ENCODE results near the gene KDM4C. TPM values are rescaled to one million over a fixed set of nuclear protein-coding genes. Genes with fewer than 3 reads are reported as not detected.

The KDM4C gene
- total RNA-seq, 4 donors from 2014 or later: 25.2 to 41.1 (median 26.4) TPM

- Histone ChIP-seq H3K4me3 (no peak overlapping the region), H3K27me3 (no peaks in the 10 kb centered on the region), H3K27ac (replicated peaks in 1 of 4) (no peak overlapping the region), H3K9me3 (no peaks in the 10 kb centered on the region), H3K4me1 (peaks cover 0 to 4% (median 2%) of the 10 kb centered on the region in 4 donors), H3K36me3 (peaks cover 0 to 8% (median 5%) of the 10 kb centered on the region in 4 donors)
- WGBS: 67% methylated on average over 3 of the region's 3 CpGs
- TF ChIP-seq POLR2AphosphoS5 (IDR thresholded peaks at IDR 0.05) (no peak), POLR2A (IDR thresholded peaks at IDR 0.05; ENCODE audit: low read depth) (no peak), CTCF (IDR thresholded peaks at IDR 0.05) (no peak), EP300 (IDR thresholded peaks at IDR 0.05) (no peak)
- intact Hi-C loops (cut with DNase I): no loop called here
- DNase-seq (ENCODE audit: extremely low spot score): no peak
Measured at GRCh38 chr9:7058473-7058872, 300.7 kb downstream of the KDM4C start.

- intact Hi-C loops (cut with DNase I): no loop called here
- Histone ChIP-seq H3K4me3 (no peak overlapping the region), H3K27me3 (no peaks in the 10 kb centered on the region), H3K27ac (replicated peaks in 1 of 4) (no peak overlapping the region), H3K9me3 (no peaks in the 10 kb centered on the region), H3K4me1 (no peaks in the 10 kb centered on the region), H3K36me3 (no peaks in the 10 kb centered on the region)
- TF ChIP-seq POLR2AphosphoS5 (IDR thresholded peaks at IDR 0.05) (no peak), CTCF (IDR thresholded peaks at IDR 0.05) (no peak), POLR2A (IDR thresholded peaks at IDR 0.05; ENCODE audit: low read depth) (no peak)
- 77% methylated on average over 4 of the region's 4 CpGs for WGBS
- no peak for DNase-seq (ENCODE audit: extremely low spot score)
Measured at GRCh38 chr9:7067169-7067568, 309.4 kb downstream of the KDM4C start.

GRCh38 chr9:7071916-7072315 is 314.1 kb downstream of the KDM4C start:
- H3K4me1 ChIP-seq: no peaks in the 10 kb centered on the region
- H3K36me3 ChIP-seq: peaks cover 0 to 18% (median 4%) of the 10 kb centered on the region in 4 donors
- H3K27me3 ChIP-seq: no peaks in the 10 kb centered on the region
- TF ChIP-seq EP300 (IDR thresholded peaks at IDR 0.05) (no peak), CTCF (IDR thresholded peaks at IDR 0.05) (no peak), POLR2A (IDR thresholded peaks at IDR 0.05; ENCODE audit: low read depth) (no peak), POLR2AphosphoS5 (IDR thresholded peaks at IDR 0.05) (no peak)
- DNase-seq (ENCODE audit: extremely low spot score): no peak
- no peak overlapping the region for H3K4me3 ChIP-seq
- WGBS: 96% methylated on average over 1 of the region's 1 CpG
- H3K27ac ChIP-seq (replicated peaks in 1 of 4): no peak overlapping the region
- intact Hi-C loops (cut with DNase I): no loop called here
- no peaks in the 10 kb centered on the region for H3K9me3 ChIP-seq

- 85% methylated on average over 2 of the region's 2 CpGs for WGBS
- intact Hi-C loops (cut with DNase I): no loop called here
- TF ChIP-seq POLR2A (IDR thresholded peaks at IDR 0.05; ENCODE audit: low read depth) (no peak), EP300 (IDR thresholded peaks at IDR 0.05) (no peak), CTCF (IDR thresholded peaks at IDR 0.05) (no peak), POLR2AphosphoS5 (IDR thresholded peaks at IDR 0.05) (no peak)
- H3K4me3 ChIP-seq: no peak overlapping the region
- no peak for DNase-seq (ENCODE audit: extremely low spot score)
- H3K36me3 ChIP-seq: peaks cover 0 to 32% (median 9%) of the 10 kb centered on the region in 4 donors
- no peaks in the 10 kb centered on the region for H3K9me3 ChIP-seq
- no peaks in the 10 kb centered on the region for H3K27me3 ChIP-seq
- H3K27ac ChIP-seq (replicated peaks in 1 of 4): no peak overlapping the region
- H3K4me1 ChIP-seq: no peaks in the 10 kb centered on the region
Measured at GRCh38 chr9:7073706-7074105, 315.9 kb downstream of the KDM4C start.

- Histone ChIP-seq H3K36me3 (peaks cover 0 to 34% (median 9%) of the 10 kb centered on the region in 4 donors), H3K4me3 (no peak overlapping the region), H3K27ac (replicated peaks in 1 of 4) (no peak overlapping the region), H3K9me3 (no peaks in the 10 kb centered on the region), H3K4me1 (no peaks in the 10 kb centered on the region), H3K27me3 (no peaks in the 10 kb centered on the region)
- WGBS: 89% methylated on average over 7 of the region's 7 CpGs
- TF ChIP-seq CTCF (IDR thresholded peaks at IDR 0.05) (no peak), EP300 (IDR thresholded peaks at IDR 0.05) (no peak), POLR2A (IDR thresholded peaks at IDR 0.05; ENCODE audit: low read depth) (no peak), POLR2AphosphoS5 (IDR thresholded peaks at IDR 0.05) (no peak)
- DNase-seq (ENCODE audit: extremely low spot score): no peak
- intact Hi-C loops (cut with DNase I): no loop called here
Measured at GRCh38 chr9:7075154-7075553, 317.4 kb downstream of the KDM4C start.
